Measurements from ENCODE around the gene PIP4P1. TPM values are rescaled to one million over a fixed set of nuclear protein-coding genes. Genes with fewer than 3 reads are reported as not detected.

Gene PIP4P1
- total RNA-seq, 4 donors from 2014 or later, result 11.8 to 29.7 (median 23.9) TPM

GRCh38 chr14:20441461-20441860 is 19.8 kb downstream of the PIP4P1 start:
- H3K36me3 ChIP-seq, result peaks cover 0 to 29% (median 5%) of the 10 kb centered on the region in 3 donors
- H3K9me3 ChIP-seq, result no peaks in the 10 kb centered on the region
- 85 to 91% methylated on average over 2 of the region's 2 CpGs for WGBS, 2 donors
- H3K4me3 ChIP-seq, result no peak overlapping the region
- DNase-seq (ENCODE audit: low spot score in 2 of 2), result no peak
- H3K27me3 ChIP-seq, result no peaks in the 10 kb centered on the region
- no peak overlapping the region for H3K27ac ChIP-seq
- H3K4me1 ChIP-seq, result no peaks in the 10 kb centered on the region
- TF ChIP-seq, protein P1, sequence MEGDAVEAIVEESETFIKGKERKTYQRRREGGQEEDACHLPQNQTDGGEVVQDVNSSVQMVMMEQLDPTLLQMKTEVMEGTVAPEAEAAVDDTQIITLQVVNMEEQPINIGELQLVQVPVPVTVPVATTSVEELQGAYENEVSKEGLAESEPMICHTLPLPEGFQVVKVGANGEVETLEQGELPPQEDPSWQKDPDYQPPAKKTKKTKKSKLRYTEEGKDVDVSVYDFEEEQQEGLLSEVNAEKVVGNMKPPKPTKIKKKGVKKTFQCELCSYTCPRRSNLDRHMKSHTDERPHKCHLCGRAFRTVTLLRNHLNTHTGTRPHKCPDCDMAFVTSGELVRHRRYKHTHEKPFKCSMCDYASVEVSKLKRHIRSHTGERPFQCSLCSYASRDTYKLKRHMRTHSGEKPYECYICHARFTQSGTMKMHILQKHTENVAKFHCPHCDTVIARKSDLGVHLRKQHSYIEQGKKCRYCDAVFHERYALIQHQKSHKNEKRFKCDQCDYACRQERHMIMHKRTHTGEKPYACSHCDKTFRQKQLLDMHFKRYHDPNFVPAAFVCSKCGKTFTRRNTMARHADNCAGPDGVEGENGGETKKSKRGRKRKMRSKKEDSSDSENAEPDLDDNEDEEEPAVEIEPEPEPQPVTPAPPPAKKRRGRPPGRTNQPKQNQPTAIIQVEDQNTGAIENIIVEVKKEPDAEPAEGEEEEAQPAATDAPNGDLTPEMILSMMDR (IDR thresholded peaks at IDR 0.05), result no peak
- TF ChIP-seq POLR2A (IDR thresholded peaks at IDR 0.05) (no peak), EP300 (IDR thresholded peaks at IDR 0.05) (no peak)

GRCh38 chr14:20440882-20441281 is 20.4 kb downstream of the PIP4P1 start:
- Histone ChIP-seq H3K27ac (no peak overlapping the region), H3K9me3 (no peaks in the 10 kb centered on the region), H3K4me3 (no peak overlapping the region), H3K4me1 (peaks cover 0 to 4% (median 0%) of the 10 kb centered on the region in 4 donors), H3K36me3 (peaks cover 0 to 23% (median 4%) of the 10 kb centered on the region in 3 donors), H3K27me3 (no peaks in the 10 kb centered on the region)
- TF ChIP-seq, protein P1 (IDR thresholded peaks at IDR 0.05), result no peak
- TF ChIP-seq POLR2A (IDR thresholded peaks at IDR 0.05) (no peak), EP300 (IDR thresholded peaks at IDR 0.05) (no peak)
- 75 to 76% methylated on average over 5 of the region's 5 CpGs for WGBS, 2 donors
- no peak for DNase-seq (ENCODE audit: low spot score in 2 of 2)

DNA sequence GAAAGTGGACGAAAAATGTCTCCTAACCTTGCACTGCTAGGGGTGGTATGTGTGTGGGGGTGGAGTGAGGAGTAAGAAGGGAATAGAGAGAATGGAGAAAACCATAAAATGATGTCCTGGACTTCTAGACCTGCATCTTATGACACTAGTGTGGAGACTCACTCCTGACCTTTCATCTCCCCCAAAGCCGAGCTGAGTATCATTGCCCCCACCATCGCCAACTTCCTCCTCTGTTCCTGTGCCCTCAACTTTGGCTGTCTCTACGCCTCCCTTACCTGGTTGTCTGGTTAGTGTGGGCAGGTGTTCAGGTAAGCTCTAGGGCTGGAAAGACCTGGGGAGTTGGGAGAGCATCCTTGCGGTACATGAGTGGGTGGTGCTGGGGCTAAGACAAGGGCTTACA is 20.8 kb downstream of the PIP4P1 start:
- Histone ChIP-seq H3K9me3 (no peaks in the 10 kb centered on the region), H3K27me3 (no peaks in the 10 kb centered on the region), H3K27ac (no peak overlapping the region), H3K4me3 (no peak overlapping the region), H3K36me3 (peaks cover 0 to 19% (median under 1%) of the 10 kb centered on the region in 3 donors), H3K4me1 (peaks cover 0 to 8% (median under 1%) of the 10 kb centered on the region in 4 donors)
- WGBS, 2 donors, result 80 to 85% methylated on average over 5 of the region's 5 CpGs
- no peak for DNase-seq (ENCODE audit: low spot score in 2 of 2)
- TF ChIP-seq, protein P1 (IDR thresholded peaks at IDR 0.05), result no peak
- TF ChIP-seq POLR2A (IDR thresholded peaks at IDR 0.05) (no peak), EP300 (IDR thresholded peaks at IDR 0.05) (no peak)

DNA sequence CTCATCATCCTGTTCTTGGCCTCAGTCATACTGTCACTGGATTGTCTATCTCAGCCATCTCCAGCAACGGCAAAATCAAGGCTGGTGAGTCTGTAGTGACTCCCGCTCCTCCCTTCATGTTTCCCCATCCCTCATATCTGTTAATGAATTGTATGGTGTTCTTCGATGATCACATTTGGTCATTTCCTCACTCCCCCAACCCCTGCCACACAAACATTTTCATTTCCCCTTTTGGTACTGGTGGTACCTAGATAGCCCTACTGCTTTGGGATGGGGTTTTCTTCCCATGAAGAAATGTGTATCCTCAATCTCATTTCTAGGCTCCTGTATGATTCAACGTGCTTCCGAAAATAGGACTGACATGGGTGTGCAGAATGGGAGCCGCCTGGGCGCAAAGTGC is 22.6 kb downstream of the PIP4P1 start:
- Histone ChIP-seq H3K27me3 (no peaks in the 10 kb centered on the region), H3K36me3 (peaks cover 0 to 5% (median 0%) of the 10 kb centered on the region in 3 donors), H3K9me3 (no peaks in the 10 kb centered on the region), H3K27ac (no peak overlapping the region), H3K4me3 (no peak overlapping the region), H3K4me1 (peaks cover 0 to 26% (median 10%) of the 10 kb centered on the region in 4 donors)
- DNase-seq (ENCODE audit: low spot score in 2 of 2), result no peak
- WGBS, 2 donors, result 83 to 88% methylated on average over 7 of the region's 7 CpGs
- TF ChIP-seq, protein P1 (IDR thresholded peaks at IDR 0.05), result no peak

DNA sequence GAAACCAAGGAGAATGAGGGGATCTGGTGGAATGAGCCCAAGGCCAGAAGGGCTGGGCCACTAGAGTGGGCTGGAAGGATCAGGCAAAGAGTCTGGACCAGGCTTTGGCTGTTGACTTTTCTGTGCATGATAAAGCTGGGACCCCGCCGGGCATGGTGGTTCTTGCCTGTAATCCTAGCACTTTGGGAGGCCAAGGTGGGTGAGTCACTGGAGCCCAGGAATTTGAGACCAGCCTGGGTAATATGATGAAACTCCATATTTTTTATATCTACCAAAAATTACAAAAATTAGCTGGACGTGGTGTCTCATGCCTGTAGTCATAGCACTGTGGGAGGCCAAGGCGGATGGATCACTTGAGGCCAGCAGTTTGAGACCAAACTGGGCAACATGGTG is 24.9 kb downstream of the PIP4P1 start:
- peaks cover 0 to 27% (median 10%) of the 10 kb centered on the region in 4 donors for H3K4me1 ChIP-seq
- H3K36me3 ChIP-seq, result no peaks in the 10 kb centered on the region
- no peaks in the 10 kb centered on the region for H3K9me3 ChIP-seq
- H3K27ac ChIP-seq, result peak overlapping the region in 1 of 4 donors; percentile 87
- WGBS, 2 donors, result 89 to 93% methylated on average over 4 of the region's 4 CpGs
- H3K4me3 ChIP-seq, result no peak overlapping the region
- TF ChIP-seq EP300 (IDR thresholded peaks at IDR 0.05) (no peak), POLR2A (IDR thresholded peaks at IDR 0.05) (no peak)
- TF ChIP-seq, protein P1 (IDR thresholded peaks at IDR 0.05), result no peak
- DNase-seq (ENCODE audit: low spot score in 2 of 2), result no peak
- no peaks in the 10 kb centered on the region for H3K27me3 ChIP-seq

Data from tibial nerve (tissue), 4 donors.